ENCODE measurements around the gene XKRX. TPM values are rescaled to one million over a fixed set of nuclear protein-coding genes. Genes with fewer than 3 reads are reported as not detected.

XKRX gene
- total and polyA plus RNA-seq, 12 donors: 0.16 to 2.6 (median 0.57) TPM

GRCh38 chrX:100905620-100906019, 23.1 kb downstream of the XKRX start:
- H3K4me3 ChIP-seq: no peak overlapping the region
- no peaks in the 10 kb centered on the region for H3K9me3 ChIP-seq (replicated peaks in 1 of 3)
- no peak for TF ChIP-seq POLR2A (IDR thresholded peaks at IDR 0.05)
- TF ChIP-seq, protein P1, sequence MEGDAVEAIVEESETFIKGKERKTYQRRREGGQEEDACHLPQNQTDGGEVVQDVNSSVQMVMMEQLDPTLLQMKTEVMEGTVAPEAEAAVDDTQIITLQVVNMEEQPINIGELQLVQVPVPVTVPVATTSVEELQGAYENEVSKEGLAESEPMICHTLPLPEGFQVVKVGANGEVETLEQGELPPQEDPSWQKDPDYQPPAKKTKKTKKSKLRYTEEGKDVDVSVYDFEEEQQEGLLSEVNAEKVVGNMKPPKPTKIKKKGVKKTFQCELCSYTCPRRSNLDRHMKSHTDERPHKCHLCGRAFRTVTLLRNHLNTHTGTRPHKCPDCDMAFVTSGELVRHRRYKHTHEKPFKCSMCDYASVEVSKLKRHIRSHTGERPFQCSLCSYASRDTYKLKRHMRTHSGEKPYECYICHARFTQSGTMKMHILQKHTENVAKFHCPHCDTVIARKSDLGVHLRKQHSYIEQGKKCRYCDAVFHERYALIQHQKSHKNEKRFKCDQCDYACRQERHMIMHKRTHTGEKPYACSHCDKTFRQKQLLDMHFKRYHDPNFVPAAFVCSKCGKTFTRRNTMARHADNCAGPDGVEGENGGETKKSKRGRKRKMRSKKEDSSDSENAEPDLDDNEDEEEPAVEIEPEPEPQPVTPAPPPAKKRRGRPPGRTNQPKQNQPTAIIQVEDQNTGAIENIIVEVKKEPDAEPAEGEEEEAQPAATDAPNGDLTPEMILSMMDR (IDR thresholded peaks at IDR 0.05): no peak
- no peaks in the 10 kb centered on the region for H3K36me3 ChIP-seq (replicated peaks in 1 of 2)
- no peak for DNase-seq
- intact Hi-C loops (cut with DNase I): no loop called here
- no peak overlapping the region for H3K27ac ChIP-seq
- H3K27me3 ChIP-seq: peaks cover 10% of the 10 kb centered on the region
- no peaks in the 10 kb centered on the region for H3K4me1 ChIP-seq (replicated peaks in 1 of 2)

GRCh38 chrX:100904433-100904832, 24.3 kb downstream of the XKRX start:
- intact Hi-C loops (cut with DNase I): no loop called here
- H3K9me3 ChIP-seq (replicated peaks in 1 of 3): no peaks in the 10 kb centered on the region
- TF ChIP-seq POLR2A (IDR thresholded peaks at IDR 0.05): no peak
- TF ChIP-seq, protein P1 (IDR thresholded peaks at IDR 0.05): no peak
- no peak overlapping the region for H3K27ac ChIP-seq
- 37 to 88% (median 52%) methylated on average over 1 to 2 of the region's 2 CpGs for WGBS, 4 donors
- H3K4me3 ChIP-seq: no peak overlapping the region
- H3K4me1 ChIP-seq (replicated peaks in 1 of 2): no peaks in the 10 kb centered on the region
- DNase-seq: no peak
- H3K27me3 ChIP-seq: peaks cover 7% of the 10 kb centered on the region
- no peaks in the 10 kb centered on the region for H3K36me3 ChIP-seq (replicated peaks in 1 of 2)

GRCh38 chrX:100895365-100896075, 33.2 kb downstream of the XKRX start:
- WGBS, 4 donors: 29 to 35% (median 30%) methylated on average over 5 of the region's 5 CpGs
- H3K36me3 ChIP-seq (replicated peaks in 1 of 2): no peaks in the 10 kb centered on the region
- intact Hi-C loops (cut with DNase I): loop anchor here in 1 of 2 donors (10.0 kb wide), 1 partner anchor 389 kb away; no protein-coding TSS in a partner anchor
- no peaks in the 10 kb centered on the region for H3K4me1 ChIP-seq (replicated peaks in 1 of 2)
- peaks cover 3% of the 10 kb centered on the region for H3K27me3 ChIP-seq
- DNase-seq: peak in 5 of 7 donors; percentile 20 to 54 (median 28)
- TF ChIP-seq, protein P1 (IDR thresholded peaks at IDR 0.05): peak in 4 of 6 experiments; percentile 35 to 48 (median 44)
- no peak for TF ChIP-seq POLR2A (IDR thresholded peaks at IDR 0.05)
- H3K9me3 ChIP-seq (replicated peaks in 1 of 3): no peaks in the 10 kb centered on the region
- no peak overlapping the region for H3K4me3 ChIP-seq
- no peak overlapping the region for H3K27ac ChIP-seq

GRCh38 chrX:100883654-100884053, 45.1 kb downstream of the XKRX start:
- Histone ChIP-seq H3K27me3 (peaks cover 13% of the 10 kb centered on the region), H3K4me1 (replicated peaks in 1 of 2) (no peaks in the 10 kb centered on the region), H3K36me3 (replicated peaks in 1 of 2) (no peaks in the 10 kb centered on the region), H3K27ac (no peak overlapping the region), H3K9me3 (replicated peaks in 1 of 3) (no peaks in the 10 kb centered on the region), H3K4me3 (no peak overlapping the region)
- TF ChIP-seq POLR2A (IDR thresholded peaks at IDR 0.05): no peak
- TF ChIP-seq, protein P1 (IDR thresholded peaks at IDR 0.05): no peak
- WGBS, 4 donors: 30 to 50% (median 42%) methylated on average over 4 of the region's 4 CpGs
- no peak for DNase-seq
- intact Hi-C loops (cut with DNase I): no loop called here

Data from adrenal gland (tissue), 12 donors.